LHCN-M2 (cell line): Measurements from ENCODE around the gene ARNT2. TPM values are rescaled to one million over a fixed set of nuclear protein-coding genes. Genes with fewer than 3 reads are reported as not detected.

Experiments used
- DNase-seq: peaks from one replicate; pipeline ENCODE4 v3.0.0-alpha.2; 2012; ENCODE audit warnings: low read depth
- total RNA-seq: library from RNA; depleted of rRNA; stranded (reverse); fragments of >200 nt; gene quantifications from 2 replicates; pipeline ENCODE4 v1.2.3, GENCODE V29; 2014

Gene ARNT2
- total RNA-seq, 1 experiment from 2014 or later, result 17.9 TPM

DNA sequence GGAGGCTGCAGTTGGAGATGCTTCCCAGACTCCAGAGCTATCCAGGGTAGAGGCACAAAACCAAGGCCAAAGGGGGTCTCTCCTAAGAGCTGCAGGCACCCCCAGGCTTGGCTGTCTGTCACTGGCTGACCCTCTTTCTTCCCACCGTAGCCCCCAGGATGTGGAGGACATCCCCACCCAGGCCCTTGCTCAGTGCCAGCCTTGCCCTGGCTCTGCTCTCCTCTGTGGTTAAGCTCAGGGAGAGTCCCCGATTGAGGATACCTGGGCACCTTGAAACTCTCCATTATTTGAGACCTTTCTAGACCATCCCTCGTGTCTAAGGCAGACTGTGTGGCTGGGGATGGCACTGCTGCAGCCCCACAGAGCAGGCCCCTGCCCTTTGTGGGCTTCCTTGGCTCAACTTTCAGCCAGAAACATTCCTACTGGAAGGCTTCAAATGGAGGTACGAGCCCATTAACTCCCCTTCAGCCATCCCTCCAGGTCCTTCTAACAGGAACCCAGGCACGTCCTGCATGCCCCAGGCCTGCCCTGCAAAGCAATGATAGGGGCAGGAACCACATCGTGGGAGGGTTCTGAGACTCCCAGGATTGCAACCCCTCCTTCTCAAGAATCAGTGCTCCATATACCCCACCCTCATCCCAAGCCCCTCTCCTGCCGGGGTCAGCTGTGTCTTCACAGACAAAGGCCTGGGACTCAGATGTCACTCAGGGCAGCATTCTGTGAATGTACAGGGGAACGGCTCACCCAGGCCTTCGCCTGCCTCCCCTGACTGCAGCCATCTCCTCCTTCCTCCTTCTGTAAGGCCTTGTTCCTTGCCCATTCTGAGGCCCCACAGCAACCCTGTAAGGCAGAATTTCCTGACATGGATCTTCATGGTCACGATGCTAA is 188.0 kb downstream of the ARNT2 start:
- DNase-seq, result no peak

DNA sequence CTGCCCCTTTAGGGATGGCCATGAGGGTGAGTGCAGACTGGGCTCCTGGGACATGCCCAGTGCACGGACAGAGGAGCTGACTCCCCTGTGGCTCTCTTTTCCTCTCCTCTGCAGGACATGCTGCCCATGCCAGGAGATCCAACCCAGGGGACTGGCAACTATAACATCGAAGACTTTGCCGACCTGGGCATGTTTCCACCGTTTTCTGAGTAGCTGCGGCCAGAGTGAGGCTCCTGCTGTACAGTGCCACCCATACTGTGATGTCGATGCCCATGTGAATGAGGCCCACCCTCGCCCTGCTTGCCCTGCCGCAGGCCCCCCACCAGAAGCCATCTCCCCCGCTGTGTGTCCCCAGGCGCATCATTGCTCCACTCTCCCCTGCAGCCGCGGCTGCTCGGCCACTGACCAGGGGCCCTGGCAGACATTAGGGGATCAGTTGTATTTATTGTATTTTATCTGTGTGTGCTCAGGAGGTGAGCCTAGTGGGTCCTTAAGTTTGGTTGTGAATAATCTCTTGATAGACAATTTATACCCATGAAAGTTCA is 189.4 kb downstream of the ARNT2 start:
- DNase-seq, result no peak

DNA sequence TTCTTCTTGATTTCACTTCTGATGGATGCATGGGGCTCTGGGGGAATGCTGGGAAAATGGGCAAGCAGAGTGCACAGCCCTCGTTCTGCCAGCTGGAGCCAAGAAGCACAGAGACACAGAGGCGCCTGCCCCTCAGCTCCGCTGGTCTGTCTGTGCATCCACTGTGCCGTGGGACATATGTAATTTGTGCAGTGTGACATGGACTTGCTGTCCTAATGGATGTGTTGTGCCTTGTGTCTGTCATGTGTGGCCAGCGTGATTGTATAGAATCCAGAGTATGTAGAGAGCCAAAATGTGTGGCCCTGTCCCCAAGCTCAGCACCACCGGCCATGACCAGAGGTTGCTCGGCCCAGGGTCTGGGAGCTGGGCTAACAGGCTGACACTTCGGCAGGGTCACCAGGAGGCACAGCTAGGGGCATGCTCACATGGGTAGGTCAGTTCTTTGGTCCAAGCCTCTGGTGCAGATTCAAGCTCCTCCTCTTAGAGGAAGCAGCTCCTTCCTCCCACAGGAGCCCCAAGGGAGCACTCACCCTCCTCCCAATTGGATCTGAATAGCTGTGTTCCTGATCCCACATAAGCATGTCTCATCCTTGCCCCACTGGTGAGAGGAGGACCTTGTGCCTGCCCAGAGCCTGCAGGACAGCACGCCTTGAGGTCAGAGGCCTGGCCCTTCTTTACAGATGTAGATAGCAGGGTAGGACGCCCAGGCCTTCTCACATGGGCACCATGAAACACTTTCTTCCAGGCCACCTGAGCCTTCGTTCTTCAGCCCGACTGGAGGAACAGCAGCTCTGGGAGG is 190.1 kb downstream of the ARNT2 start:
- no peak for DNase-seq

GRCh38 chr15:80595396-80595795 is 191.2 kb downstream of the ARNT2 start:
- DNase-seq, result no peak

- no peak for DNase-seq
Observed at GRCh38 chr15:80596521-80596976, 192.4 kb downstream of the ARNT2 start.

GRCh38 chr15:80597076-80597475 is 192.9 kb downstream of the ARNT2 start:
- DNase-seq, result no peak

DNA sequence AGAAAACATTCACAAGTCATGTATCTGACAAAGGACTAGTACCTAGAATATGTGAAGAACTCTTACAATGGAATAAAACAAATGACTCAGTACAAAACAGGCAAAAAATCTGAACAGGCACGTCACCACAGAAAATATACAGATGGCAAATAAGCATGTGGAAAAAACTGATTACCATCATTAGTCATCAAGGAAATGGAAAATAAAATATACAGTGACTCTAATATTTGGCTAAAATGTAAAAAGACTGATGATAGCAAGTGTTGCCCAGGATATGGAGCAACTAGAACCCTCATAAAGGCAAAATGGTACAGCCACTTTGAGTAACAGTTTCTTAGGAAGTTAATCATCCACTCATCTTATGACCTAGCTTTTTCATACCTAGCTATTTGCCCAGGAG is 195.2 kb downstream of the ARNT2 start:
- peak; percentile 61 for DNase-seq

GRCh38 chr15:80600626-80601025 is 196.4 kb downstream of the ARNT2 start:
- no peak for DNase-seq

DNA sequence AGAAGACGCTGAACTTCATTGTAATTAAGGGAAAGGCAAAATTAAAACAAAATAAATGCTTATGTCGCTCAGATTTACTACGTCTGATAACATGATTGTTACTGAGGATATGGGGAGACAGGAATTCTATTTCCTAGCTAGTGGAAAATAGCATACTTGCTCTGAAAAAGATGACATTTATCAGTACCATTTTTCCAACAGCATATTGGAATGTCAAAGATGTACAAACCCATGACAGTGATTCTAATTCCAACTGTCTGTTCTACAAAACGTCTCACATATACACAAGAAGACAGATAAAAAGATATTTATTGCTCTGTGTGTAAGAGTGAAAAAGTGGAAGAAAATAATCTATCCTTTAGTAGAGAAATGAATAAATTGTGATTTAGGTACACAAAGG is 197.1 kb downstream of the ARNT2 start:
- DNase-seq, result no peak

- DNase-seq, result no peak
Observed at GRCh38 chr15:80604583-80605575, 200.7 kb downstream of the ARNT2 start.

DNA sequence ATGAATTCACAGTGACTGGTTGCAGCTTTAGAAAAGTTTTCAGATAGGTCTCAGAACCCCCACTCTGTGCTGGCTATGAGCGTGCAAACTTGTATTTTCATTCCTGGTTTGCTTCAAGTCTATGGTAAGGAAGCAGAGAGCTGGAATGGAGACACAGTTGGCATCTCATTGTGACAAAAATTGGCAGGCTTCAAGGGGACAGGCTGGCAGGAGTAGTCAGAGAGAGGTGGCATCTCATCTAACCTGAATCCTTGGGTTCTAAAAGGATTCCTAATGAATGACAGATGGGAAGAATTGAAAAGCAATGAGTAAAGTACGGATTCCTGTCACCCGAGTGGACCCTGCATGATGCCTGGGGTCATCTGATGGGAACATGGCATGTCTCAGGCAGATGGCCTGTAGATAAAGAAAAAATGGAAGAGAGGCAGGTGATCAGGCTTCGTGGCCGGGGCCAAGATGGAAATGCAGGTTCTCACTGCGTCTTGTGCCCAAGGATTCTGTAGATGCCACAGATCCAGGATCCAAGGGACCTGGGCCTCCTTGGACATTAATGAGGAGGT is 201.5 kb downstream of the ARNT2 start:
- DNase-seq, result no peak

DNA sequence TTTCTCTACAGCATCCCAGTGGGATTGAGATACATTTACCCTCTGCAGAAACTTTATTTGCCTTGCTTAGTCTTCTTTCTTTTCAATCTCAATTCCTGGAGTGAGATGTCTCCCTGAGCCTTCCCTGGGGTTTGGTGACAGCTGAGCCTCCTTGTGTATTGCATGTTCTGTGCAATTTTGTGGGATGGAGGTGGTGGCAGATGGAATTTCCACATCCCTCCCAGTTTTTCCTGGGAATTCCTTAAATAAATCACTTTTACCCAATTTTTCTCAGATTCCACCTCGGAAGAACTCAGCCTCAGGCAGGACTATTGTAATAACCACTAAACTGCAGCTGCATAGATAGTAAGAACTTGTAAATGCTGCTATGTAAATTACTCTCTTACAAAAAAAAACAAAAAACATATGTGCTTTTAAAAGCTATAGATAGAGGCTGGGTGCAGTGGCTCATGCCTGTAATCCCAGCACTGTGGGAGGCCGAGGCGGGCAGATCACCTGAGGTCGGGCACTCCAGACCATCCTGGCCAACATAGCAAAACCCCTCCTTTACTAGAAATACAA is 202.4 kb downstream of the ARNT2 start:
- DNase-seq, result no peak

DNA sequence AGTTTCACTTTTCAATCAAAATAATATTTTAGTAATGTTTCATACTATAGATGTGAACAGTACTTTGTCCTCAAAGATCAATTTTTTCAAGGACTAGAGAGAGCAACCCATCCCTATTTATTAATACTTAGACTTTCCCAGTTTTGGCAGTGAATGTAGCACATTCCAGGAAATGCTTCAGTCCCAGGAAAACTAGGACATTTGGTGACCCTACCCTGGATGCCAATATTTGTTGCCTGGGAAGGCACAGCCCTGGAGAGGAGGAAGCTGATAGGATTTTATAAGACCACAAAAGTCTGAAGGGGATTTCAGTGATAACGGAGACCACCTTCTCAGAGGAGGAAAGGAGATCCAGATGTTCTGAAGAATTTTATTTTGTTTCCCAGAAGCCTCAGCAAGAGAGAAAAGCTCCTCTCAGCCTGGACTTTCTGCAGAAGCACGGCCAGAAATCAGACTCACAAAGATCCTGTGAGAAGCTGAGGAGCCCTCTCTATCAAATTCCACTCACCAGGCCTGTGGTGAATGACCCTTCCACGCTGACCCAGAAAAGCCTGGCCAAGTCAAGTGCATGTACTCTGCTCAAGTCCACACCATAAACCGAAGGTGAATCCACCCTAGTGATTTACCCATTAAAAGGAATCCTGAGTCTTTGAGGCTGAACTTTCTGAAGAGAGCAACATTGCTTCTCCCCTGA is 203.3 kb downstream of the ARNT2 start:
- DNase-seq, result no peak

DNA sequence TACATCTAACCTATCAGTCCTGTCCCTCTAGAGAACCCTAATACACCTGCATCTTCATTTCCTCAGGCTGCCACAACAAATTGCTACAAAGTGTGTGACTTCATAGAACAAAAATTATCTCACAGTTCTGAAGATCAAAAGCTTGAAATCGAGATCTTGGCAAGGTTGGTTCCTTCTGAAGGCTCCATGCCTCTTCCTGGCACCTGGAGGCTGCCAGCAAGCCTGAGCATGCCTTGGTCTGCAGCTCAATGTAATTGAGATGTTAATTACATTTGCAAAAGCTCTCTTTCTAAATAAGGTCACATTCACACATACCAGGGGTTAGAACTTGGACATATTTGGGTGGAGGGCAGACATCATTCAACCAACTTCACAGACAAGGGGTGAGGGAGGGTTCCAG is 204.5 kb downstream of the ARNT2 start:
- DNase-seq, result no peak

DNA sequence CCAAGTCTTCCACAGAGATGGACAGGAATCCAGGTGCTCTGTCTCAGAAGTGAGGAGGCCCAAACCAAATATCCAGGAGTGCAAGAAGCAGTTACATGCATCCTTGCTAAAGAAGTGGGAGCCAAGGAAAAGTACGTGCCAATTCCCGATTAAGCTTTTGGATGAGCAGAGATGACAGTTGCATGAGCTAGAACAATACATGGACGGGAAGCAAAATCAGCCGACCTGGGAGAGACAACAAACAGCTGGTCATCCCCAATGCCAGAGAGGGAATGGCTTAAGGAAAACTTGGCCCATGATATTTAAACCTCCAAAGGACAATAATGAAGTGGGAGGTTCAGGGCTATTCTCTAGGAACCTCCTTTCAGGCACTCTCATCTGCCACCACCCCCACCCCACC is 204.9 kb downstream of the ARNT2 start:
- DNase-seq, result no peak

GRCh38 chr15:80609512-80609946 is 205.3 kb downstream of the ARNT2 start:
- no peak for DNase-seq

- no peak for DNase-seq
Observed at GRCh38 chr15:80611543-80612080, 207.4 kb downstream of the ARNT2 start.

DNA sequence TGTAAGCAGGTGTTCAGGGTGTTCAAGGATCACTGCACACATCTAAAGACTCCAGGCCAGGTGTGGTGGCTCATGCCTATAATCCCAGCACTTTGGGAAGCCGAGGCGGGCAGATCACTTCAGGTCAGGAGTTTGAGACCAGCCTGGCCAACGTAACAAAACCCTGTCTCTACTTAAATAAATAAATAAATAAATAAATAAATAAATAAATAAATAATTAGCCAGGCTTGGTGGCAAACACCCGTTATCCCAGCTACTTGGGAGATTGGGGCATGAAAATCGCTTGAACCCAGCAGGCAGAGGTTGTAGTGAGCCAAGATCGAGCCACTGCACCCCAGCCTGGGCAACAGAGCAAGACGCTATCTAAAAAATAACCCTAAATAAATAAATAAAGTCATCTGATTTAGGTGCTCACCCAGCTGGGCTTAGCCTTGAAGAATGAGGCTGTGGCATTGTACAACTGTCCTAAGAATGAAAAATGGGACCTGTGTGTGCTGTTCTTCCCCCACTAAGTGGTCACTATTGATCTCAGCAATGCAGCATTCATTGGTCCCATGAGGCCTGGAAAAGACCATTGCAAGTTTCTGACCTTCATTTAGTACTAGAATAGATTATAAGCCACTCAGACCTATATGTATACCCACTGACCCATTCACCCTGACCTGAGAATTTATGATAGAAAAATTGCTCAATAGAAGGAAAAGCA is 208.1 kb downstream of the ARNT2 start:
- no peak for DNase-seq
